ENCODE data around the gene MMD. TPM values are rescaled to one million over a fixed set of nuclear protein-coding genes. Genes with fewer than 3 reads are reported as not detected.
"Not testable (repeated sequence)": the region's sequence is repeated elsewhere in the genome, so short reads cannot be mapped to it uniquely, and the experiment has no call there.

MMD gene
- total RNA-seq, 1 donor from 2014 or later, result 48.5 TPM

GRCh38 chr17:55427587-55427882 is 5.9 kb upstream of the MMD start:
- DNase-seq (ENCODE audit: low spot score), result no peak
- peaks cover 4% of the 10 kb centered on the region for H3K27me3 Mint-ChIP-seq (ENCODE audit: unreplicated experiment)
- H3K36me3 Mint-ChIP-seq (ENCODE audit: low read depth, unreplicated experiment), result no peaks in the 10 kb centered on the region
- no peak for TF ChIP-seq CTCF (IDR thresholded peaks at IDR 0.05; ENCODE audit: unreplicated experiment)
- H3K27ac Mint-ChIP-seq (ENCODE audit: unreplicated experiment), result no peak overlapping the region
- H3K4me3 Mint-ChIP-seq (ENCODE audit: unreplicated experiment), result no peak overlapping the region
- peaks cover 10% of the 10 kb centered on the region for H3K4me1 Mint-ChIP-seq (ENCODE audit: unreplicated experiment)
- H3K9me3 Mint-ChIP-seq (ENCODE audit: unreplicated experiment), result no peaks in the 10 kb centered on the region

GRCh38 chr17:55426851-55427586 is 5.4 kb upstream of the MMD start:
- Mint-ChIP-seq H3K36me3 (ENCODE audit: low read depth, unreplicated experiment) (no peaks in the 10 kb centered on the region), H3K4me1 (ENCODE audit: unreplicated experiment) (peaks cover 12% of the 10 kb centered on the region), H3K27ac (ENCODE audit: unreplicated experiment) (no peak overlapping the region), H3K27me3 (ENCODE audit: unreplicated experiment) (peaks cover 4% of the 10 kb centered on the region), H3K9me3 (ENCODE audit: unreplicated experiment) (no peaks in the 10 kb centered on the region), H3K4me3 (ENCODE audit: unreplicated experiment) (no peak overlapping the region)
- no peak for DNase-seq (ENCODE audit: low spot score)
- TF ChIP-seq CTCF (IDR thresholded peaks at IDR 0.05; ENCODE audit: unreplicated experiment), result no peak

- no peaks in the 10 kb centered on the region for H3K36me3 Mint-ChIP-seq (ENCODE audit: low read depth, unreplicated experiment)
- DNase-seq (ENCODE audit: low spot score), result no peak
- H3K27me3 Mint-ChIP-seq (ENCODE audit: unreplicated experiment), result peaks cover 2% of the 10 kb centered on the region
- H3K27ac Mint-ChIP-seq (ENCODE audit: unreplicated experiment), result no peak overlapping the region
- TF ChIP-seq CTCF (IDR thresholded peaks at IDR 0.05; ENCODE audit: unreplicated experiment), result no peak
- no peak overlapping the region for H3K4me3 Mint-ChIP-seq (ENCODE audit: unreplicated experiment)
- H3K9me3 Mint-ChIP-seq (ENCODE audit: unreplicated experiment), result no peaks in the 10 kb centered on the region
- peaks cover 9% of the 10 kb centered on the region for H3K4me1 Mint-ChIP-seq (ENCODE audit: unreplicated experiment)
These were observed 3.4 kb upstream of the MMD start for GRCh38 chr17:55424893-55425540.

- no peak for TF ChIP-seq CTCF (IDR thresholded peaks at IDR 0.05; ENCODE audit: unreplicated experiment)
- Mint-ChIP-seq H3K27me3 (ENCODE audit: unreplicated experiment) (no peaks in the 10 kb centered on the region), H3K4me3 (ENCODE audit: unreplicated experiment) (no peak overlapping the region), H3K27ac (ENCODE audit: unreplicated experiment) (no peak overlapping the region), H3K36me3 (ENCODE audit: low read depth, unreplicated experiment) (no peaks in the 10 kb centered on the region), H3K4me1 (ENCODE audit: unreplicated experiment) (peaks cover 20% of the 10 kb centered on the region), H3K9me3 (ENCODE audit: unreplicated experiment) (no peaks in the 10 kb centered on the region)
- no peak for DNase-seq (ENCODE audit: low spot score)
These were observed 1.9 kb upstream of the MMD start for GRCh38 chr17:55423535-55423934.

- H3K36me3 Mint-ChIP-seq (ENCODE audit: low read depth, unreplicated experiment); H3K9me3 Mint-ChIP-seq (ENCODE audit: unreplicated experiment); H3K27me3 Mint-ChIP-seq (ENCODE audit: unreplicated experiment); H3K4me3 Mint-ChIP-seq (ENCODE audit: unreplicated experiment); H3K27ac Mint-ChIP-seq (ENCODE audit: unreplicated experiment); DNase-seq (ENCODE audit: low spot score): not testable (repeated sequence)
- H3K4me1 Mint-ChIP-seq (ENCODE audit: unreplicated experiment), result peaks cover 20% of the 10 kb centered on the region
These were observed 1.2 kb upstream of the MMD start for GRCh38 chr17:55422828-55423164.

Data from endothelial cell (in vitro differentiated cells).